ENCODE measurements around the gene KCNQ5.

GRCh38 chr6:73036689-73037088, 414.8 kb downstream of the KCNQ5 start:
- TF ChIP-seq CTCF (IDR thresholded peaks at IDR 0.05; ENCODE audit: insufficient read depth, low read length, poor library complexity, severe bottlenecking) (no peak), EZH2phosphoT487 (conservative IDR thresholded peaks at IDR 0.05; ENCODE audit: low read length) (no peak)

Measured in SU-DHL-6 (cell line).